Erythroblast (primary cell): ENCODE data around the gene FAM3C.

Source experiments
- GATA1 ChIP-seq: IDR thresholded peaks from 2 replicates; pipeline ENCODE4 v1.6.1; 2011; ENCODE audit warnings: low read depth, mild to moderate bottlenecking, control low read depth, low read length, moderate library complexity
- POLR2A ChIP-seq: IDR thresholded peaks from 2 replicates; pipeline ENCODE4 v1.6.1; 2011; ENCODE audit warnings: mild to moderate bottlenecking, low read length

- no peak for TF ChIP-seq POLR2A
- no peak for TF ChIP-seq GATA1
Measured at GRCh38 chr7:121329191-121330052, 66.7 kb downstream of the FAM3C start.
